CD14-positive monocyte (primary cell): ENCODE results near the gene ARSB. TPM values are rescaled to one million over a fixed set of nuclear protein-coding genes. Genes with fewer than 3 reads are reported as not detected.

Experiments used
- DNase-seq, 3 donors: peaks; one replicate each; pipeline ENCODE4 v3.0.0-alpha.2; 2011 to 2022
- H2AFZ ChIP-seq: 2 replicates; pipeline ENCODE4 v1.6.0; 2012; ENCODE audit warnings: mild to moderate bottlenecking, low read depth, low read length, inconsistent platforms; ENCODE audit not compliant: insufficient read depth, poor library complexity, severe bottlenecking
- H3K27ac ChIP-seq, 2 donors: 1 replicate in 1 of 2; 2 replicates in 1 of 2; pipeline ENCODE4 v1.5.1; 2012 to 2013; ENCODE audit warnings: low read length in 2 of 2, control low read depth in 1 of 2, inconsistent platforms in 1 of 2, low read depth in 1 of 2, mild to moderate bottlenecking in 1 of 2
- H3K27me3 ChIP-seq, 2 donors: one replicate each; pipeline versions ENCODE4 v1.6.0 to v1.6.1; 2011 to 2013; ENCODE audit warnings: low read length in 2 of 2; ENCODE audit not compliant: control insufficient read depth in 2 of 2, insufficient read depth in 2 of 2
- H3K36me3 ChIP-seq, 2 donors: replicated peaks in 1 of 2; 1 replicate in 1 of 2; 2 replicates in 1 of 2; pipeline versions ENCODE4 v1.5.1 to v1.6.1; 2012 to 2013; ENCODE audit warnings: low read length in 2 of 2, control low read depth in 1 of 2, inconsistent platforms in 1 of 2, mild to moderate bottlenecking in 1 of 2; ENCODE audit not compliant: insufficient read depth in 2 of 2, control insufficient read depth in 1 of 2
- H3K4me1 ChIP-seq, 2 donors: 1 replicate in 1 of 2; 2 replicates in 1 of 2; pipeline versions ENCODE4 v1.5.1 to v1.6.1; 2012 to 2013; ENCODE audit warnings: low read length in 2 of 2, control low read depth in 1 of 2, inconsistent platforms in 1 of 2, mild to moderate bottlenecking in 1 of 2, moderate library complexity in 1 of 2; ENCODE audit not compliant: insufficient read depth in 2 of 2, control insufficient read depth in 1 of 2
- H3K4me2 ChIP-seq: replicated peaks from 2 replicates; pipeline ENCODE3; 2012; ENCODE audit warnings: low read length, moderate library complexity, mild to moderate bottlenecking; ENCODE audit not compliant: poor library complexity, severe bottlenecking; ENCODE audit errors: extremely low read depth
- H3K4me3 ChIP-seq, 3 experiments: fragments of 200-600 bp in 1 of 3; sonication (generic) in 1 of 3; replicated peaks in 1 of 3; 1 replicate in 2 of 3; 2 replicates in 1 of 3; pipeline ENCODE4 v1.5.1; 2011 to 2013; ENCODE audit warnings: low read length in 3 of 3, mild to moderate bottlenecking in 3 of 3, control low read depth in 2 of 3, low read depth in 2 of 3, inconsistent platforms in 1 of 3, moderate library complexity in 1 of 3
- H3K79me2 ChIP-seq: 2 replicates; pipeline ENCODE4 v1.6.0; 2012; ENCODE audit warnings: mild to moderate bottlenecking, control low read depth, inconsistent platforms, low read length, moderate library complexity; ENCODE audit not compliant: insufficient read depth
- H3K9ac ChIP-seq: 2 replicates; pipeline ENCODE4 v1.6.0; 2017; ENCODE audit warnings: low read length, mild to moderate bottlenecking; ENCODE audit not compliant: insufficient read depth, poor library complexity, severe bottlenecking
- H3K9me3 ChIP-seq, 2 donors: replicated peaks in 1 of 2; 1 replicate in 1 of 2; 2 replicates in 1 of 2; pipeline versions ENCODE4 v1.5.1 to v1.6.1; 2012 to 2013; ENCODE audit warnings: low read length in 2 of 2, control low read depth in 1 of 2; ENCODE audit not compliant: control insufficient read depth in 1 of 2, insufficient read depth in 1 of 2
- H4K20me1 ChIP-seq: 2 replicates; pipeline ENCODE4 v1.6.0; 2012; ENCODE audit warnings: mild to moderate bottlenecking, low read length, control low read depth, moderate library complexity; ENCODE audit not compliant: insufficient read depth
- H3K27ac Mint-ChIP-seq, 7 donors: one replicate each; pipeline ENCODE4 v1.8.0; 2020; ENCODE audit warnings: mild to moderate bottlenecking in 7 of 7, mixed read lengths in 7 of 7, moderate library complexity in 6 of 7, inconsistent platforms in 2 of 7
- H3K27me3 Mint-ChIP-seq, 3 donors: one replicate each; pipeline ENCODE4 v1.8.0; 2021 to 2022; ENCODE audit warnings: low read depth in 3 of 3, mild to moderate bottlenecking in 3 of 3, mixed read lengths in 3 of 3, moderate library complexity in 3 of 3, inconsistent platforms in 1 of 3
- H3K36me3 Mint-ChIP-seq, 2 donors: one replicate each; pipeline ENCODE4 v1.8.0; 2020; ENCODE audit warnings: mixed read lengths in 2 of 2, inconsistent platforms in 1 of 2, mild to moderate bottlenecking in 1 of 2
- H3K4me1 Mint-ChIP-seq: one replicate; pipeline ENCODE4 v1.8.0; 2020; ENCODE audit warnings: mild to moderate bottlenecking, mixed read lengths
- H3K4me3 Mint-ChIP-seq, 2 donors: one replicate each; pipeline ENCODE4 v1.8.0; 2020; ENCODE audit warnings: mild to moderate bottlenecking in 2 of 2, mixed read lengths in 2 of 2, moderate library complexity in 1 of 2
- H3K9me3 Mint-ChIP-seq, 7 donors: one replicate each; pipeline ENCODE4 v1.8.0; 2020 to 2022; ENCODE audit warnings: mixed read lengths in 7 of 7, mild to moderate bottlenecking in 6 of 7, moderate library complexity in 6 of 7, inconsistent platforms in 2 of 7
- CTCF ChIP-seq: fragments of 200-600 bp; IDR thresholded peaks from one replicate; pipeline ENCODE4 v1.8.0; 2022; ENCODE audit warnings: antibody characterized with exemption, mild to moderate bottlenecking
- WGBS: methylation state at CpG from one replicate; pipeline ENCODE4 v1.1.5; 2013; ENCODE audit warnings: missing lambda C conversion rate; ENCODE audit not compliant: insufficient coverage; 5-methylcytosine and 5-hydroxymethylcytosine counted together
- intact Hi-C, 2 donors: fragments of 100-400 bp; cut with micrococcal nuclease; formaldehyde crosslinking; loops; one replicate each; pipeline versions ENCODE4 v1.15.0 to v1.15.1; 2023
- polyA plus RNA-seq, 3 donors: library from polyadenylated mRNA; depleted of rRNA in 1 of 3; unstranded in 2 of 3; stranded (reverse) in 1 of 3; fragments of 300-500 nt in 2 of 3; fragments of >200 nt in 1 of 3; fragmentation: Illumina TruSeq in 2 of 3; gene quantifications; 1 replicate in 2 of 3; 2 replicates in 1 of 3; pipeline ENCODE4 v1.2.3, GENCODE V29; 2012 to 2021

The ARSB gene
- polyA plus RNA-seq, 3 donors, result 18.0 to 28.7 (median 18.1) TPM

- no peak overlapping the region for H3K4me3 ChIP-seq
- no peaks in the 10 kb centered on the region for H3K27me3 Mint-ChIP-seq
- intact Hi-C loops, result no loop called here
- H3K4me1 Mint-ChIP-seq, result no peaks in the 10 kb centered on the region
- H3K9me3 Mint-ChIP-seq, result peaks cover 0 to 4% (median 0%) of the 10 kb centered on the region in 7 donors
- H3K79me2 ChIP-seq, result no peaks in the 10 kb centered on the region
- no peak for DNase-seq
- peaks cover 53 to 59% of the 10 kb centered on the region in 2 donors for H3K36me3 Mint-ChIP-seq
- H3K4me3 Mint-ChIP-seq, result no peak overlapping the region
- no peaks in the 10 kb centered on the region for H3K27me3 ChIP-seq
- peak overlapping the region in 1 of 7 donors; percentile 43 for H3K27ac Mint-ChIP-seq
- H2AFZ ChIP-seq, result no peak overlapping the region
- H3K9me3 ChIP-seq, result no peaks in the 10 kb centered on the region
- H3K27ac ChIP-seq, result no peak overlapping the region
- H3K36me3 ChIP-seq, result peaks cover 19 to 46% of the 10 kb centered on the region in 2 donors
- no peak overlapping the region for H3K4me2 ChIP-seq
- H4K20me1 ChIP-seq, result no peaks in the 10 kb centered on the region
- no peak overlapping the region for H3K9ac ChIP-seq
- 89% methylated on average over 1 of the region's 3 CpGs for WGBS
- no peaks in the 10 kb centered on the region for H3K4me1 ChIP-seq
- TF ChIP-seq CTCF, result no peak
Observed at GRCh38 chr5:78833284-78833683, 151.8 kb downstream of the ARSB start.

GRCh38 chr5:78830528-78831046 lies 154.5 kb downstream of the ARSB start:
- Histone ChIP-seq H3K36me3 (peaks cover 5 to 23% of the 10 kb centered on the region in 2 donors), H3K27me3 (no peaks in the 10 kb centered on the region), H2AFZ (no peak overlapping the region), H3K4me1 (peaks cover 4 to 6% of the 10 kb centered on the region in 2 donors), H3K9ac (no peak overlapping the region), H3K27ac (no peak overlapping the region), H4K20me1 (no peaks in the 10 kb centered on the region), H3K79me2 (no peaks in the 10 kb centered on the region), H3K9me3 (no peaks in the 10 kb centered on the region), H3K4me3 (no peak overlapping the region), H3K4me2 (no peak overlapping the region)
- intact Hi-C loops, result no loop called here
- Mint-ChIP-seq H3K27ac (no peak overlapping the region), H3K4me3 (no peak overlapping the region), H3K4me1 (peaks cover 8% of the 10 kb centered on the region), H3K36me3 (peaks cover 33 to 41% of the 10 kb centered on the region in 2 donors), H3K27me3 (no peaks in the 10 kb centered on the region), H3K9me3 (peaks cover 0 to 4% (median 0%) of the 10 kb centered on the region in 7 donors)
- WGBS, result 80% methylated on average over 3 of the region's 8 CpGs
- TF ChIP-seq CTCF, result no peak
- DNase-seq, result no peak
